Right renal cortex interstitium (tissue), 3 donors: Measurements from ENCODE around the gene DPY19L2. TPM values are rescaled to one million over a fixed set of nuclear protein-coding genes. Genes with fewer than 3 reads are reported as not detected.
"Not testable (repeated sequence)": the region's sequence is repeated elsewhere in the genome, so short reads cannot be mapped to it uniquely, and the experiment has no call there.

Source experiments
- DNase-seq, 3 donors: peaks; one replicate each; pipeline ENCODE4 v3.0.0-alpha.2; 2013; ENCODE audit warnings: low read depth in 3 of 3, low spot score in 2 of 3
- polyA plus RNA-seq, 3 donors: library from polyadenylated mRNA; unstranded; fragments of 120-200 nt; gene quantifications; one replicate each; pipeline ENCODE4 v1.2.1, GENCODE V29; 2013; ENCODE audit not compliant: insufficient read length in 3 of 3

DPY19L2 gene
- polyA plus RNA-seq, result 10 to 100 TPM; 30.3 to 39.0 (median 31.4) TPM

DNA sequence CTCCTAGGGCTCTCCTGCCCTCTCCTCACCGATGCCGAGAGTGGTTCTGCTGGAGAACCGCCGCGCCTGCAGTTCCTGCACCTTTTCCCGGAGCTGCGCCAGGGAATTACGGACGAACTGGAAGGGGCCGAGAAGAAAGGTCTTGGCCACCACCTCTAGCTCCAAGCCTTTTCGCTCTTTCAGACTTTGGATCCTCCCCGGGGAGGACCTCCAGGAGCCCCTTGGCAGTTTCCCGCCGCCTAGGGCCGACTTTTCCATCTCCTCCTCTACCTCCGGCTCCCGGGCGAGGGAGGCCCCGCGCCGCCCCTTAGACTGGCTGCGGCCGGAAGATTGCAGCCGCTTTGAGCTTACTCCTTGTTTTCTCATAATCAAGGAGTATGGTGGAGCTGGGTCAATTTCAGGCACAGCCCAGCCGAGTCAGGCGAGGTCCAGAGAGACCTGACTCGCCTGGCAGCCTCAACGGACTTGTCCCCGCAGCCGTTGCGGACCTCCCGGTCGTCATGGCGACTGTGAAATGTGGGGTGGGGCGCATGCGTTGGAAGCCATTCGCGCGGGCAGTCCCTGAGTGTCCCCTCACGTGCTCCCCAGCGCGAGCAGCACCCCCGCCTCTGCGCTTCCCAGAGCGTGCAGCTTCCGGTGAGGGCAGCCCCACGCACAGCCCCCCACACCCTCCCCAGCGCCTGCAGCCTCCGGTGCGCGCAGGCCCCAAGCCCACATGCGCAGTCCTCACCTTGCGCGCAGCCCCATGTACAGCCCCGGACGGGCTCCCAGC is at the start of gene DPY19L2:
TSS of gene DPY19L2 (minus strand) at position 466 of the 772 bp plus-strand sequence. CDS start at position 366, 100 bp downstream.
- DNase-seq, result peak in 2 of 3 donors; percentile 57 to 73

DNA sequence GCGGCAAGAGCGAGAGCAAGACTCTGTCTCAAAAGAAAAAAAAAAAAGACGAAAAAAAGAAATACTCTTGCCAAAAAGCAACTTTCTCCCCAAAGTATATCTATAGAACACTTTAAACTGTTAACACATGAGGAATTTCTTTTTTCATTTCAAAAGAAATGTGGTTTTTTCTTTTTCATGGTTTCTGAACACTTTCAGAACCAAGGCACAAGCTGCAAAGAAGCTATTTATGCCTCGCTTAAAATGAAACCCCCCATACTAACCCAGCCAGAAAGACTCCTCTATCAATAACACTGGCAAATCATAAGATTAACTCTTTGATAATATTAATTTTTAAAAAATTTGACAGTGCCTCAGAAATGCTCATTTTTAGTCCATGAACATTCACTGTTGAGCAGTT is 48.6 kb upstream of the DPY19L2 start:
- DNase-seq, result not testable (repeated sequence)

DNA sequence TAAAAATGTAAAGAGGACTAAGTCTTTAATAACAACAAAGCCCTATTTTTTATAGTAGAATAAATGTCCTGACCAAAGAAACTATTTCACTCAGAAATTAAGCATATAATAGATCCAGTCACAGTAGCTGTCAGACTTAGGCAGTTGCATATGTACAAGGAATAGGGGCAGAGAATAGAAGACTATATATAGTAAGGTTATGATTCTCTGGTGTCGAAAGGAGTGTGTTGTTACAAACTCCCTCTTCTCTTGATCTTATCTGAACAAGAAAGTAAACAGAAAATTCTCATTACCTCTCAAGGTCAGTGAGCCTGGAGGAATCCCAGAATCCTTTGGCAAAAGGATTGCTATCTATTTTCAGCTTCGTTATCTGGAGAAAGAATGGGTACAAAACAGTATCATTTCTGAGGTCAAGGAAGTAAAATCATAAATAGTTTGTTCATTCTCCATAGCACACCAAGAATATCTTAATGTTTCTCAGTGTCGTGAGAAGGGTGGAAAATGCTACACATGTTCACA is 46.9 kb upstream of the DPY19L2 start:
- DNase-seq, result not testable (repeated sequence)

DNA sequence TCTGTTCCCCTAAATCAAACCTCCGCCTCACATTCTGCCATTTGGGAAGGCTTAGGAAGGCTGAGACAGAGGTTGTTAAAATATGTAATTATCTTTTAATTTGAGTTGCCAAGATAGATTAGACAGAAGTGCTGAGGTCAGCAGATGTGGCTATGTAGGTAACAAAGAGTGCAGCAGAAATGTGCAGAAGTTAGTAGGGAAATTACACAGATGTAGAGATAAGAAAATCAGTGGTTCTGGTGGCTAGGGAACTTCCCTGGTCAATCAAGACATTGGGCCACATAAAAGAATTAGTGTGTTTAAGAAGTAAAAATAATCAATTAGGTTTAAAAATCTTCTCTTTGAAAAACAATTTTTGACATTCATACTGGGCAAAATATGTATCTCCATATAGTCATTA is 46.1 kb upstream of the DPY19L2 start:
- DNase-seq, result not testable (repeated sequence)

DNA sequence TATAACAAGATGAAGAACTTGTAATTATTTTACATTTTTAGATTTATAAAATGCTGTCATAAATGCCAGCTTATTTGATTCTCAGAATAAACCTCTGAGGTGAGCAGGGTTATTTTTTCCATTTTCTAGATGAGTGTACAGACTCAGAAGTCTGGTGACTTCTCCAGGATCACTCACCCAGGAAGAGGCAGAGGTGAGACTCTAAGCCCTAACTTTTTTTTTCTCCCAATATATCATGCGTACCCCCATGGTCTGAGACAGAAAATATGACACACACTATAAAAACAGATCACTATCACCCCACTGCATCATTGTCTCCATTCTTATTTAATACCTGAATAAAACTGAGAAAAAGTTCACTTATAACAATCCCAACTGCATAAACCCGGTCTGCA is 45.4 kb upstream of the DPY19L2 start:
- not testable (repeated sequence) for DNase-seq

DNA sequence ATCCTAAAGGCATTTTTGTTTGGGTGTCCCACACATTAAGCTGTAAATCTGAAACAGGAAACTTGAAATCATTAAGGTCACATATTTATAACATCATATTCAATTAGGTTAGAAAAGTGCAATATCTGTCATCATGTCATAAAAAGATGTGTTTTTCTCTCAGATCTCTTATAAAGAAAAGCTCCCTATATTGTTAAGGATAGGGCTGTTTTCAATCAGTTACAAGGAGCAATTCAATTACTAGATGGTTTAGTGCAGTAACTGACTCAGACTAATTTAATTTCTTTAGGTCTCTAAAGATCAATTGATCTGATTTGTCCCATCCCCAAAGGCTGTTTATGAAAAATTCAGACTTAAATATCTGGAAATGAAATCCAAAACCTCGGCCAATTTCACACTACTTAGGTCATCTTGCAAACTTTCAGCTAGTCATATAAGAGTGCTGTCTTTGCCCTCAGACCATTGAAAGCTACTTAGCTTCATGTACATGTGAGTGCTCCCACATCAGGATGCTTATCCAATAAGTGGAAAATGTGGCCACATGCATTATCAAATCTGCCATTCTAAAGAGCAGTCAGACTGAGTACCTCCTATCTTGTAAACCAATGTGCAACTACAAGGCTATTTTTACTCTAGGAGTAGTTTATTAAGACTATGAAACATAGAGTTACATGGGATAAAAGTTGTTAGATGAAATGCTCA is 44.8 kb upstream of the DPY19L2 start:
- DNase-seq, result not testable (repeated sequence)

DNA sequence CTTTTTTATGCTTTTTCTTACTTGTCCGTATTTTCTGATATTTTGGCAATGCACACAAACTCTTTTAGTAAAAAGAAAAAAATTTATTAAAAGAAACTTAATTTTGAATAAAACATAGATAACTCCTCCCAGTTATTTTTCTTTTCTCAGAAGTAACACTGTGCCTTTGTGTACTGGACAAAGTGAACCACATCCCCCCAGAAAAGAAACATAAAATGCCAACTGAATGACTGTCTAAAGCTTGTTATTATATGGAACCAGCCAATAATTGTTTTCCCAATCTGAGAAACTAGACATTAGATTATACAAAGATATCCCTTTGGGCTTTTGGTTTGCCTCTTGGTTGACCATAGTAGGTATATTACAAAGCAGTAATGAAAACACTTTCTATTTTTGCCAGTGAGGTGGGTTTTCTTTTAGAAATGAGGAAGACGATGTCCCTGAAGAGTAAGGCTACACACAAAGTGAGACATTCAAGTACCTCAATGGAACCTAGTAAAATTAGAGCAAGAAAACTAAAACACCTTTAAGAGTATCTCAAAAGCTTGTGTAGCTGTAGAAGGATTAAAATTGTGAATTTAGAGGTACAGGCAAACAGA is 44.2 kb upstream of the DPY19L2 start:
- not testable (repeated sequence) for DNase-seq

DNA sequence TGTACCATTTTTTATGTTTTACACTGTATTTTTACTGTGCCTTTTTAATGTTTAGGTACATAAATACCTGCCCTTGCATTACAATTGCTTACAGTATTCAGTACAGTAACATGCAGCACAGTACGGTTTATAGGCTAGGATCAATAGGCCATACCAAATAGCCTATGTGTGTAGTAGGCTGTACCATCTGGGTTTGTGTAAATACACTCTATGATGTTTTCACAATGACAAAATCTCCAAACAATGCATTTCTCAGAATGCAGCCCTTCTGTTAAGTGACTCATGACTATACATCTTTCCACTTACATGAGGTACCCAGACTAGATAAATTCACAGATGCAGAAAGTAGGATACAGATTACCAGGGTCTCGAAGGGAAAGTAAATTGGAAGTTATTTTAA is 43.0 kb upstream of the DPY19L2 start:
- not testable (repeated sequence) for DNase-seq

DNA sequence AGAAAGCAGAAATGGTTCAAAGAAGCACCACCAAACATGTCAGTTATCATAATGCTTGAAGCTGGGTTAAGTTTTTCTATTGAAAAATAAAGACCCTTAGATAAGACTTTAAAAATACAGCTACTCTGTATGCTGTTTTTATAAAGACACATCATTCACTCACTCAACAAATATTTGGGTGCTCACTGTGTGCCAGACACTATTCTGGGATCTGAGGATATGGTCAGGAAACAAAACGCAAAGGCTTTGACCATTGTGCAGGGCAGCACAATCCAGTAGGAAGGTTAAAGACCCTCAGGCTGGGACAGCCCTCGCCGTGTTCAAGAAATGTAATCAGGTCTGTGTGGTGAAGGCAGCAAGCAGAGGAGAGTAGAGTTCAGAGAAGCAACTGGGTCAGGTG is 38.0 kb upstream of the DPY19L2 start:
- DNase-seq, result no peak

DNA sequence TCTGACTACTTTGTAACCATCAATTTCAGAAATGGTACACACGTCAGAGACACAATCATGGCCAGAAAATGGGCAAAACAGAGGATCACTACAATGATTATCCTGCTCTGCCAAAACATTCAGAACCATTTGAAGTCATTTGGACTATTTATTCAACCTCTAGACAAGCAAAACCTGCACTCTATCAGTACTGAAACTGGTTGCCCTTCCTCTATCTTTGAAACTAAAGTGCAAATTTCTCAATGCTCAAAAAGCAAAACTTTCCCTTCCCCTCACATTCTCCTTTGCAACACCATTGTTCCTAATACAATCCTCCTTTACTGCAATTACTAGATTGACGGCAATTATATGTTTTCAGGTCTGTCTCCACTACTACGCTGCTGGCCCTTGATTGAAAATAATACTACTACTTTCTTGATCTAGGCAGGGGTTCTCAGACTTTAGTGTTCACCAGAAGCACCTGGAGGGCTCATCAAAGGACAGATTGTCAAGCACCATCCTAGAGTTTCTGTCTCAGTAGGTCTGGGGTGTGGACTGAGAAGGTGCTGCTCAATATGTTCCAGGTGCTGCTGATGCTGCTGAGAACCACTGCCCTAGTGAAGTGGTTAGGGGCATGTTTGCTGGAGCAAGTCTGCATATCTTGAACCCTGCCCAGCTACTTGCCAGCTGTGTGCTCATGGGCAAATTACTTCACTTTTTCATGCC is 31.5 kb upstream of the DPY19L2 start:
- DNase-seq, result not testable (repeated sequence)

DNA sequence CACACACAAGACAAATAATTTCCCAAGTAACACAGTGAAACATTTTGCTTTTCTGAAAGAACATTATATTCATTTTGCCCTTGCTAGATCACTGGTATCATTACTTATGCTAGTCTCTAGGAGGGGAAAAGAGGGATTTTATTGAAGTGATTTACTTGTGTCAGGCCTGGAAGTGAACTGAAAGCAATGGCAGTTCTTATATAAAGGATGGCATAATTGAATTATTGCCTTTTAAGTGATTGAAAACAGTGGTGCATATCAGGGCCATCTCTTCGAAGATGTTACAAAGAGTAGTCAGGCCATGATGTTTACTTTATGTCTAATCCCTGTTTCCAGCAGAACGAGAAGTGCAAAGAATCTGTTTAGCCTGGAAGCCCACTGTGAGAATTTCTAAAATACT is 30.7 kb upstream of the DPY19L2 start:
- not testable (repeated sequence) for DNase-seq

DNA sequence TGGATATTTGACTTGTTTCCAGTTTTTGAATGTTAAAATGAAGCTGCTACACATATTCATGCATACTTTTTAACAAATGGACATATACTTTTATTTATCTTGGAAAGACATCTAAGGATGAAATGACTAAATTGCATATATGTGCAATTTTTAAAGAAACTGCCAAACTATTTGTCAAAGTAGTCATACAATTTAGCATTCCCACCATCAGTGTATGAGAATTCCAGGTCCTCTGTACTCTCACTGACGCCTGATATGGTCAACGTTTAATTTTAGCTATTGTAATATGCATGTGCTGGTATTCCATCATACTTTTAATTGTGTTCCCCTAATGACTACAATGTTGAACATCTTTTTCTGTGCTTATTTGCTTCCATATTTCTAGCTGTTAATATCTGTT is 22.5 kb upstream of the DPY19L2 start:
- DNase-seq, result not testable (repeated sequence)

DNA sequence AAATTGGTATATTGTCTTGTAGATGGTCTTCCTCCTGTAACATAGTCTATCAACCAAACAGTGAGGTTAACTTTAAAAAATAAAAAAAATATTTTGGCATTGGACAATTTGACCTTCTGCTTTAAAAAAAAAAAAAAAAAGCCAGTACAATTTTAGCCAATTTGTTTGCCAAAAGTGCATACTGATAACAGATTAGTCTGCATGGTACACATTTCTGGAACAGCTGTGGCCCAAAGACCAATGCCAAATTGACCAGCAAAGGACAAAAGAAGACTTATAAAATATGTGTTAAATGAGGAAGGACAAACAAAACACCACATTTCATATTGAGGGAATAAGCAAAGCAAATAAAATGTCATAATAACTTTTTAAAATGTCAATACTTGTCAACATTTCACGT is 20.8 kb upstream of the DPY19L2 start:
- DNase-seq, result not testable (repeated sequence)

DNA sequence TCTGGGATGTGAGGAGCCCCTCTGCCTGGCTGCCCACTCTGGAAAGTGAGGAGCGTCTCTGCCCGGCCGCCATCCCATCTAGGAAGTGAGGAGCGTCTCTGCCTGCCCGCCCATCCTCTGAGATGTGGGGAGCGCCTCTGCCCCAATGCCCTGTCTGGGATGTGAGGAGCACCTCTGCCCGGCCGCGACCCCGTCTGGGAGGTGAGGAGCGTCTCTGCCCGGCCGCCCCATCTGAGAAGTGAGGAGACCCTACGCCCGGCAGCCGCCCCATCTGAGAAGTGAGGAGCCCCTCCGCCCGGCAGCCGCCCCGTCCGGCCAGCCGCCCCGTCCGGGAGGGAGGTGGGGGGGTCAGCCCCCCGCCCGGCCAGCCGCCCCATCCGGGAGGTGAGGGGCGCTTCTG is 18.3 kb upstream of the DPY19L2 start:
- not testable (repeated sequence) for DNase-seq

DNA sequence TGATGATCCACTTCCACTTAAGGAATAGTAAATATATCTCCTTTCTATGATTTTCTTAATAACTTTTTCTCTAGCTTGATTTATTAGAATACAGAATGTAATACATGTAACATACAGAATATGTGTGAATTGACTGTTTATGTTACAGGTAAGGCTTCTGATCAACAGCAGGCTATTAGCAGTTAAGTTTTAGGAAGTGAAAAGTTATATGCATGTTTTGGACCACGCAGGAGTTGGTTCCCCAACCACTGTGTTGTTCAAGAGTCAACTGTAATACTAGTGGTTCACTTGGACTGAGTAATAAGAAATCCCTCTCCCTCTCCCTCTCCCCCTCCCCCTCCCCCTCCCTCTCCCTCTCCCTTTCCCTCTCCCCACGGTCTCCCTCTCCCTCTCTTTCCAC is 17.5 kb upstream of the DPY19L2 start:
- DNase-seq, result not testable (repeated sequence)

DNA sequence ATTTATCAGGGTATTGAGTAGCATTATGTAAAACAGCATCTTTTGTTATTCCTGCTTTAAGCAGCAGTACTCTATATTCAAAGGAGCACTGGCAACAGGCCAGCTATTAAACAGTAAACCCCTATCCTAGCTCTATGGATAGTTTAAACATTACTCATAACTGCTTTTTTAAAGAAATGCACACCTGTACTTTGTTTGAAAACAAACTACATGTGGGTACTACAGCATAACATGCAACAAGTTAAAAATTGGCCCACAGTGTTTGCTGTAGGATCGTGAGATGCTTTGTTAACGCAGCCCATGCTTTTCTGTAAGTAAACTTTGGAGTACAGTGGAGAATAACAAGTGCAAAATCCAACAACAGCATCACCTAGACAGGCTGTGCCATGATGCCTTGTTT is 14.3 kb upstream of the DPY19L2 start:
- DNase-seq, result not testable (repeated sequence)

DNA sequence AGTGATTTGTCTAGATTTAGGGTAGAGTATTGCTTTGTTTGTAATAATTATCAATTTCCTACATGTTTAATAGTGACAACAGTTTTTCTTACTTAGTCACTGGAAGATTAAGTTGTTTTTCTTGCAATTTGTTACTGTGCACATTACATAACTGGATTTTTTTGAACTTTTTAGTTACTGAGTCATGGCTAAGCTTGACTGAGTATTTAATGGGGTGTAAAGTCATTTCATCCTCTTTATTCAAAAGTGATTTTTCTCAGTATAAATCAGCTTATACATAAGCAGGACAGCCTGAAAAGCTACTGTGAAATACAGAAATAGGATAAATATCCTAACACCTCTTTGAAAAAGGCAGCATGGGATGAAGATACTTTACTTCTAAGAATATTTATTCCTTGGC is 12.5 kb upstream of the DPY19L2 start:
- not testable (repeated sequence) for DNase-seq

DNA sequence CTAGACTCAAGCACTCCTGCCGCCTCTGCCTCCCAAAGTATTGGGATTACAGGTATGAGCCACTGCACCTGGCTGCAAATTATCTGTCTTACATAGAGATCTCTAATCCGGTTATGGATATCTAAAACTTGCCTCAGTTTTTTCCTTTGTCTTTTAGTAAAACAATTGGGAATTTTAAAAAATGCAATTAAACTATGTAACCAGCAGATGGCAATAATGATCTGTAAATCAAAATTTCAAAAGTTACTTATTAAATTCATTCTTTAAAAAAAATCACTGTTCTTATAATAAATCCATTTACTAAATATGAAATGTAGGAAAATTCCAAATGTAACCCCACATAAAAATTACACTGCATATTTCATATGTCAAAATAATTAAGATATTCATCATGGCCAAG is 4.3 kb upstream of the DPY19L2 start:
- DNase-seq, result not testable (repeated sequence)

DNA sequence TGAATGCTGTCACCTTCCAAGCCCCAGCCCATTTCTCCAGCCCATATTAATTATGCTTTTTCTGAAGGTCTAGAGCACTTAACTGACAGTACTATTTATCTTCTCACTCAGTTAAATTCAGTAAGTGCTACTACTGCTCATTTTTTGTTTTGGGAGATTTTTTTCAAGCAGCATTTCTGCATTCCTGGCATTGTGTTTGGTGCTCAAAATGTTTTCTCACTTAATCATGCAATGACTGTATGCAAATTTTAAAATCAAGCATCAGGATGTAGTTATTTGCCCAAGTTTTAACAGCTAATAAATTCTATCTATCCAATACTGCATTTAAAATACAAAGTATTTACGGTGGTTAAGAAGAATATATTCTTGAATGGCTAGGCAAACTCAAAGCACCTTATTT is 1.6 kb upstream of the DPY19L2 start:
- DNase-seq, result not testable (repeated sequence)

DNA sequence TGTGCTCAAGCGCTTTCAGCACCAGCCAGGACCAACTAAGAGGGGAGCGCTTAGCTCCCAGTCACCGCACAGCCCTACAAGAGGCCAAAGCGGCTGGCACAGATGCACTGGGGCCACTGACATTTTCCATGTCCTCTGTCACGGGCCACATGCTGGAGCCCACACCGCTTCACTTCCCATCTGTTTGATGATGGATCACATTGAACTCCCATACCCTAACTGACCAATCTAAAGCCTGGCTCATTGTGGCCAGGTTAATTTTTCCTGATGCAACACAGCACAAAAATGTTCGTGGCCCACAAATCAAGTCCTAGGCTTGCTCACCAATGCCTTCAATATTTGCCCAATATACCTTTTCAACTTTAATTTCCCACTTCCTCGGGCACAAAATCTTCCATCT is 1.1 kb upstream of the DPY19L2 start:
- DNase-seq, result not testable (repeated sequence)
